ENCODE results near the gene NUP98.
A peak's percentile ranks its signal among the peaks of the same experiment; 100 is the strongest.
"Not testable (repeated sequence)": the region's sequence is repeated elsewhere in the genome, so short reads cannot be mapped to it uniquely, and the experiment has no call there.

Gene NUP98

DNA sequence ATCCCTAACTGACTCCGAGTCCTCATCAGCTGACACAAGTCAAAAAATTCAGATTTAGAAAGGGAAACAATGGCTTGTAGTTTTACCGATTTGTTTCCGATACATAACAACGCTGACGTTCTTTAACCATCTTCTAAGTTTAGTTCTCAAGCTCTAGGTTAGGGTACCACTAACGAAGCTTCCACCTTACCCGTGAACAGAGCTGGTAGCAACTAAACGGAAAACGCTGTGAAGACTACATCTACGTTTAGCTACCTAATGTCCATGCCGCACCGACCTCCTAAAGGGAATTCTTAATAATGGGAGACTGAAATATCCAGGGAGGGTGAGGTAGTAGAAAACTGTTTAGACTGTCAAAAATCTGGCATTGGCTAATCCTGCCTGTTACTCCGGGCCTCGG lies 1.0 kb downstream of the NUP98 start:
- no peak for DNase-seq

DNA sequence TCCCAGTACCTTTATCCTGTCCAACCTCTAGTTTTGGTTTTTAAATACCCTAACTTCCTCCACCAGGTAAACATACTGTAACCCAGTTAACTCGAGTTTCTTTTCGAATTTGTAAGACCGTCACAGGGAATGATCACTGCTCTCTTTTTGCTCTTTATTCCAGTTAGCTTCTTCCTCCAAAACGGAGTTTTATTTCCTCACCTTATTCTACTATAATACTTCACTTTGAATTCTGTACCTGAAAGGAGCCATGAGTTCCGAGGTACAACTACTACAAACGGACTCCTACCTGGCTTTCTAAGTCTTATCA lies 1.4 kb downstream of the NUP98 start:
- no peak for DNase-seq

DNA sequence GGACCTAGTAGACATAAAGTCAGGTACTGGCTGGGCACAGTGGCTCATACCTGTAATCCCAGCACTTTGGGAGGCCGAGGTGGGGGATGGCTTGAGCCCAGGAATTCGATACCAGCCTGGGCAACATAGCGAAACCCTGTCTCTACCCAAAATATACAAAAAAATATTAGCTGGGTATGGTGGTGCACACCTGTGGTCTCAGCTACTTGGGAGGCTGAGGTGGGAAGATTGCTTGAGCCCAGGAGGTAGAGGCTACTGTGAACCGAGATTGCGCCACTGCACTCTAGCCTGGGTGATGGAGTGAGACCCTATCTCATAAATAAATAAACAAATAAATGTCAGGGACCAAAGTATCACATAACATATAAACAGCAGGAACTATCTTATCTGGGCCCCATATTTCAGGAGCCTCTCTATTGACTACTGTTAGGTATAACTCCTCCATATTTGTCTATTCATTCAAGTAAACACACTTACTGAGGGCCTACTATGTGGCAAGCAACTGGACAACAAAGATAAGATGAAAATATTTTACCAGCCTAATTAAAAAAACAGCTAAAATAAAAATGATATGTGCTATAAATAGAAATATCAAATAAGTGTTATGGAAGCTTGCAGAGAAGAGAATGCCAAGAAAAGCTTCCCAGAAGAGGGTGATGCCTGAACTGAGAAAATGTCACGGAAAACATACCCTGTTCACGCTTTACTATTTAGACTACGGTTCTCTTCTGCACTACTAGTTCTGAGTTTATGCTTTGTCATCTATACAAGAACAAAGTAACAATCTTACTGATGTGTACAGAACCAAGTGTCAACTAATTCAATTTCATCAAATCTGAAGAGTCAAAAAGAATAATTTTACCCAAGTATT lies 2.0 kb downstream of the NUP98 start:
- DNase-seq: no peak

DNA sequence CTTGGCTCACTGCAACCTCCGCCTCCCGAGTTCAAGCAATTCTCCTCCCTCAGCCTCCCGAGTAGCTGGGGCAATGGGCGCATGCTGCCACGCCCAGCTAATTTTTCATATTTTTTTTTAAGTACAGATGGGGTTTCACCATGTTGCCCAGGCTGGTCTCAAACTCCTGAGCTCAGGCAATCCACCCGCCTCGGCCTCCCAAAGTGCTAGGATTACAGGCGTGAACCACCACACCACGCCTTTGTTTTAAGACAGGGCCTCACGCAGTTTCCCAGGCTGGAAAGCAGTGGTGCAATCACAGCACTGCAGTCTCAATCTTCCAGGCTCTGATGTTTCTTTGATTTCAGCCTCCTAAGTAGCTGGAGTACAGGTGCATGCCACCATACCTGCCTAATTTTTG lies 3.0 kb downstream of the NUP98 start:
- not testable (repeated sequence) for DNase-seq

DNA sequence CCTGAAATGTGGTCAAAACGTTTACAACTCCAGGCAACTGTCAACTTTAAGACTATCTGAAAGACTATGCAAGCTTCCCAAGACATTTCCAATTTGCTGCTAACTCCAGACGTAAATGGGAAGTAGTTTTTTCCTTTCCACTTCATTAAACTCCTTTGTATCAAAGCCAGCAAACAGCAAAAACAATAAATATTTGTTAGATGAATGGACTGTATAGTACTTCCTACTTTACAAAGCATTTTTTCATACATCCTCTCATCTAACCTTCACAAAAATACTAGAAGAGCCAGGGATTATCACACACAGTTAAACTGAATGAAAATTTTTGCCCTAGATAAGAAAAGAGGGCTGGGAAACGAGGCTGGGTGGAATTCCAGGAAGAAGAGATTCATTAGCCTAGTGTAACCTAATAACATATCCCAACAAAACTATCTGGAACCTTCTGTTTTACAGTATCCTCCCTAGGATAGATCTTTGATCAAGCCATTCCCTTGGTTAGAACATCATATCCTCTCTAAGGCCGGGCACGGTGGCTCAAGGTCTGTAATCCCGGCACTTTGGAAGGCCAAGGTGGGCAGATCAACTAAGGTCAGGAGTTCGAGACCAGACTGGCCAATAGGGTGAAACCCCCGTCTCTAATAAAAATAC lies 10.4 kb downstream of the NUP98 start:
- no peak for DNase-seq

DNA sequence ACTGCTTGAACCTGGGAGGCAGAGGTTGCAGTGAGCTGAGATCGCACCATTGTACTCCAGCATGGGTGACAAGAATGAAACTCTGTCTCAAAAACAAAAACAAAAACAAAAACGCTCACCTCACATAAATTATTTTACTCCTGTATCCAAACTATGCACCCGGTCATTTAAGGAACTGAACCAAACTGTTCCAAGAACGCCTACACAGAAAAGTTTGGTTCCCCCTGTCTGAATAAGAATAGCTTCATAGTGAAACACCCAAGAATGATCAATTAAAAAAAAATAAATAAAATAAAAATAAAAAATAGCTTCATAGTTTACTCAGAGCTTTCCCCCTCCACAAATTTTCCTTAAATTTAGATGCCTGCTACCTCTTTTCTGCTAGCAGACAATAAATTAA lies 13.7 kb downstream of the NUP98 start:
- no peak for DNase-seq

DNA sequence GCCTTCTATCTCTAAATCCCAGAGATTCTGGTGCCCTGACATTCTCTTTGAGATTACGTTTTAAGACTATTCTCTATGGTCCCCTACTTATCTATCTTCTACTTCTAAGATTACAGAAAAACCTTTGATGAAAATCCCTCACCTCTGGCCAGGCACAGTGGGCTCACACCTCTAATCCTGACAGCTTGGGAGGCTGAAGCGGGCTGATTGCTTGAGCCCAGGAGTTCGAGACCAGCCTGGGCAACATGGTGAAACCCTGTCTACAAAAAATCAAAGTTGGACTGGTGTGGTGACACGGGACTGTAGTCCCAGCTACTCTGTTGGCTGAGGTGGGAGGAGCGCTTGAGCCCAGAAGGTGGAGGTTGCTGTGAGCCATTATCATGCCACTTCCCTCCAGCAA lies 14.4 kb downstream of the NUP98 start:
- no peak for DNase-seq

DNA sequence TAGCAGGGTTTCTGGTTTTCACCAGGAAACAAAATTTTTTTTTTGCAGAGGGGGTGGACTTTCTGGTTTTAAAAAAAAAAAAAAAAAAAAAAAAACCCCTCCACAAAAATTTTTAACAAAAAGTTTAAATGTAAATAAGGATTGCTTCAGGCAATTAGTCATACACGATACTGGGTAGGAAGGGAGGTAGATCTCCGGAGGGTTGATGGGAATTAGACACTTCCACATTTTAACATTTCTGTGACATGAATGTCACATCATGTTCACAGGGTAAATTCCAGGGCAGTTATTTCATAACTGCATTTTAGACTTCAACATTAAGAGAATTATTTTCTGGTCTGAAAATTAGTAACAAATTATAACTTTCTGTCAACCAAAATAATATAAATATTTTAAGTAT lies 15.9 kb downstream of the NUP98 start:
- no peak for DNase-seq

DNA sequence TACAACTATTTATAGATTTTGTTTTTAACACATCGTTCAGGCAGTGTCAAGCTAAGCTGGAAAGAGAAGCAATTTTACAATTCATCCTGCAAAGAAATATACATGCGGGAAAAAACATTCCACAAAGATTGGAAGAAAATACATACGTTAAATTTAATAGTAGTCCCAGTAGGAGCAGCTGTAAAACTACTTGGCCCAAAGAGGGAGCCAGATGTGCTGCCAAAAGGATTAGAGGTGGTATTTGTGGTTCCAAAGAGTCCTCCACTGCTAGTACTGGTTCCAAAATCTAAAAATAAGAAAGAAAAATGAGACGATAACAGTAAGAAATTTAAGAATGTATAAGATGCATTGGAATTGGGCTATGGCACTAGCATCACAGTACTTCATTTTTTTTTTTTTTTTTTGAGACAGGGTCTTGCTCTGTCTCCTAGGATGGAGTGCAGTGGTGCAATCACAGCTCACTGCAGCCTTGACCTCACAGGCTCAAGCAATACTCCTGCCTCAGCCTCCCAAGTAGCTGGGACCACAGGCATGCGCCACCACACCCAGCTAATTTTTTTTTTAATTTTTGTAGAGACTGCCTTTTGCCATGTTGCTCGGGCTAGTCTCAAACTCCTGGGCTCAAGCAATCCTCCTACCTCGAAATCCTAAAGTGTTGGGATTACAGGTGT lies 21.5 kb downstream of the NUP98 start:
- no peak for DNase-seq

DNA sequence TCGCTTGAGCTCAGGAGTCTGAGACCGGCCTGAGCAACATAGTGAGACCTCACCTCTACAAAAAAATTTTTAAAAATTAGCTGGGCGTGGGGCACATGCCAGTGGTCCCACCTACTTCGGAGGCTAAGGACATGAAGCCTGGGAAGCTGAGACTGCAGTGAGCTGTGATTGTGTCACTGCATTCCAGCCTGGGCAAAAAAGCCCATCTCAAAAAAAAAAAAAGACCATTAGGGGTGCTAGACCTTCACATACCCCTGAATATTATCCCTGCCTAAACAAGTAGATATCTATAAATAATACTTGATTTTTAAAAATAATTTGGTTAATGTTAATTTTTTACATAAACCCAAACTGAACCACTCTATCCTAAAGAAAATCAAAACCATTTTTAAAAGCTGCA lies 24.2 kb downstream of the NUP98 start:
- no peak for DNase-seq

DNA sequence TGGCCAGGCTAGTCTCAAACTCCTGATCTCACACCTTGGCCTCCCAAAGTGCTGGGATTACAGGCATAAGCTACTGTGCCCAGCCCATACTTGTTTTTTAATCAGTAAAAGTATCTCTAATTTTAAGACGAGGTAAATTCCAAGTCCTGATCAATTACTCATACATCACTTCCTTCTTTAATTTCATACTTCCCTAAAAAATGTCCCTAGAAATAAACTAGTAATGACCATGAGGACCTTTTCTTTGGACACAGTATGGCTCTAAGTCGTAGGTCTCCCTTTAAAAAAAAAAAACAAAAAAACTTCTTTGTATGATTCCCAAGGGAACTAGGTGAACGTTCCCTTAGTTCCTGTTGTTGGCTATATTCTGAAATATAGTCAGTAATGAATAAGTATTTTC lies 29.8 kb downstream of the NUP98 start:
- no peak for DNase-seq

DNA sequence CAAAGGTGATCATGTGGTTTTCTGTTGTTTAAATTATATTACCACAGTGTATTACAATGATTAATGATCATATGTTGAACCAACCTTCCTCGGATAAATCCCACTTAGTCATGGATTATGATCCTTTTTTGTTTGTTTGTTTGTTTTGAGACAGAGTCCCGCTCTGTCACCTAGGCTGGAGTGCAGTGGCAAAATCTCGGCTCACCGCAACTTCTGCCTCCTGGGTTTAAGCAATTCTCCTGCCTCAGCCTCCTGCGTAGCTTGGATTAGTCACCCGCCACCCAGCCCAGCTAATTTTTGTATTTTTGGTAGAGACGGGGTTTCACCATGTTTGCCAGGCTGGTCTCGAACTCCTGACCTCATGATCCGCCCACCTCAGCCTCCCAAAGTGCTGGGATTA lies 30.5 kb downstream of the NUP98 start:
- DNase-seq: not testable (repeated sequence)

DNA sequence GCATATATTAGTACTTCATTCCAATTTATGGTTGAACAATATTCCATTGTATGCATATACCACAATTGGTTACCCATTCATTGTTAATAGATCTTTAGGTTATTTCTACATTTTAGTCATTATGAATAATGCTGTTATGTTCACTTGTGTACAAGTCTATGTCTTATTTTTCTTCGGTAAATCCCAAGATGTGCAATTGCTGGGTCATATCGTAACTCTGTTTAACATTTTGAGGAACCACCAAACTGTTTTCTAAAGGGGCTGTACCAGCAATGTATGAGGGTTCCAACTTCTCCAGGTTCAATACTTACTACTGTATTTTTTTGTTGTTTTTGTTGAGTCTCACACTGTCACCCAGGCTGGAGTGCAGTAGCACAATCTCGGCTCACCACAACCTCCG lies 33.1 kb downstream of the NUP98 start:
- DNase-seq: no peak

DNA sequence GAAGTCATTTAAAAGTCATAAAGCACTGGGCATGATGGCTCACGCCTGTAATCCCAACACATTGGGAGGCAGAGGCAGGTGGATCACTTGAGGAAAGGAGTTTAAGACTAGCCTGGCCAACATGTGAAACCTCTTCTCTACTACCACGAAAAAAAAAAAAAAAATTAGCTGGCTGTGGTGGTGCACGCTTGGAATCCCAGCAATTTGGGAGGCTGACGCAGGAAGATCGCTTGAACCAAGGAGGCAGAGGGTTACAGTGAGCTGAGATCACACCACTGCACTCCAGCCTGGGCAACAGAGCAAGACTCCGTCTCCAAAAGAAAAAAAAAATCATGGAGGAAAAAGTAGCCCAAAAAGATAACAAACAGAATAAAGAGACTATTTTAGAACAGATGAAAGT lies 42.2 kb downstream of the NUP98 start:
- DNase-seq: no peak

DNA sequence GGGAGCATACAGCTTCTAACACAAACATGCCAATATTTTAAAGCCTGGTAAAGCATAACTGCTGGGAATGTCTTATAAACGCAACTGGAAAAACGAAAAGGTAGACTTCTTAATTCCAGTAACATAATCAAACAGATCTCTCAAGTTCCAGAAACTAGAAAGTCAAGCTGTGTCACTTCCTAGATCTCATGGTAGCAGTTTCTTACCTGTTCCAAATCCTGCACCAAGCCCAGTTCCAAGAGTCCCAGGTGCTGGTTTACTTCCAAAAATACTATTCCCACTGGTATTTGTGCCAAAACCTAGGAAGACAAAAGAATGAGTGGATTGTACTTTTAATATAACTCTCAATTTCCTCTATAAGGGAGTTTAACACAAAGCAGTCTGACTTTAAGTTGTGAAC lies 44.2 kb downstream of the NUP98 start:
- DNase-seq: no peak

DNA sequence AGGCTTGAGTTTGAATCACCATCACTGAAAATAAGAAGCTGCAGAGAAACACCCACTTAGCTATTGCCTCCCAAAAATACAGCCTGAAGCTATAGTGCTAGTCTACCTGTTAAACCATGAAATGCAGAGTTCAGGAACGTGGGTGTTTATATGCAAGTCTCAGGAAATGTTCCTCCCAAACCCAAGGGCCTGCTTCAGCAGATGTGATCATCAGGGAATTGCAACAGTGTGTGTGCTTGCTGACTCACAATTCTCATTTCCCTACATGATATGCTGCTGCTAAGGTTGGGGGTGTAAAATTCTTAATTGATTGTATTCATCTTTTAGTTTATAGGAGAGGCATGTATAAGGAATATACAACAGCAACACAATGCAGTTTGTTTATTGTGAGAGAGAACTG lies 49.6 kb downstream of the NUP98 start:
- no peak for DNase-seq

DNA sequence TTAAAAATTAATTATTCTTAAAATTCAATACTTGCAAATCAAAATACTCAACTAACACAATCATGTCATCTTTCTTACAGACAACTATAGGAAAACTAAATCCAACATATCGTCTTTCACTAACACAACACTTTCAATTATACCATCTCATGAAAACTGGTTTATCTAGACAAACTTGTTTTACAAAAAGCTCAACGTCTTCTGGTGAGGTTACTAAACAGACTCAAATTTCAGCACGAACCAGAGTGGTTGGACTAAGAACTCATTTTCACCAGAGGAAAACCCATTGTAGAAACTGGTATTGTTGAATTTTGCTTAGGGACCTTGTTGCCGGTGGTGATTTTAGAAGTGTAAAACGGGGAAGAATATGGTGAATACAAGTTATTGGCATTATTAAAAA lies 52.2 kb downstream of the NUP98 start:
- DNase-seq: peak; percentile 53

DNA sequence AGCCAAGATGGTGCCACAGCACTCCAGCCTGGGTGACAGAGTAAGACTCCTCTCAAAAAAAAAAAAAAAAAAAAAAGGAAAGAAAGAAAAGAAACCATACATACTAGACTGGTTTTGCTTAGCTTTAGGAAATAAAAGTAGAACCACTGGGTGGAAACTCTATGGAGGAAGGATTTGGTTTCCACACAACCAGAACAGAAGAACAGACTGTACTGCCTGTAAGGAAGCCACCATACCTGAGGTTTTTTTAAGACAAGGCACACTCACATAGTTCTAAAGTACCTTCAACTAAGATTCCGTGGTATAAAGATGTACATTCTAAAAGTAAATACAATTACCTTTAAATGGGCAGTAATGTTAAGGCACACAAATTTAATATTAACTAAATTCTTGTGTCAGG lies 58.6 kb downstream of the NUP98 start:
- no peak for DNase-seq

DNA sequence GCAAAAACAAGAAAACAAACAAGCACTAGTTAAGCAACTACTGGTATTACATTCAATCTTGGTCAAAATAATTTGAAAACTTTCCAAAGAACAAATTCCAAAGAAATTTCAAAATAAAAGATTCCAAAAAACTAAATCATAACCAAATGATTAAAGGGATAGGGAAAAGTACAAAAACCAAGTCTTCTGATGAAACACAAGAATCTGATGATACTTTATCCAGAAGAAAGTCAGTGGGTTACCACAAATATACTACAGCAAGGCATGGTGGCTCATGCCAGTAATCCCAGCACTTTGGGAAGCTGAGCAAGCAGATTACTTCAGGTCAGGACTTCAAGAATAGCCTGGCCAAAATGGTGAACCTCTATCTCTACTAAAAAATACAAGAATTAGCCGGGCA lies 59.1 kb downstream of the NUP98 start:
- DNase-seq: no peak

DNA sequence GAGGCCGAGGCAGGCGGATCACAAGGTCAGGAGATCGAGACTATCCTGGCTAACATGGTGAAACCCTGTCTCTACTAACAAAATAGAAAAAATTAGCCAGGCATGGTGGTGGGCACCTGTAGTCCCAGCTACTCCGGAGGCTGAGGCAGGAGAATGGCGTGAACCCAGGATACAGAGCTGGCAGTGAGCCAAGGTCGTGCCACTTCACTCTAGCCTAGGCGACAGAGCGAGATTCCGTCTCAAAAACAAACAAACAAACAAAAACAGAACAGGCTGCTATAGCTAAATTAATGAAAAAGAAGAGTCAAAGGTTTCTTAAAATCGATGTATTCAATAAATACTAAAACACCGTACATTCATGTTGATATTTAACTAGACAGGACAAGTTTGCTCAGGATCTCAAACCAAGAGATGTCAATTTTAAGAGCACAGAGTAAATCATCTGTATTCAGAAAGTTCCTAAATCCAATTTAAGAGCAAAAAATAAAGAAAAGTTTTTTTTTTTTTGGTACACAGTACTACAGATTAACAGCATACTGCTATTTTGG lies 59.9 kb downstream of the NUP98 start:
- DNase-seq: no peak

DNA sequence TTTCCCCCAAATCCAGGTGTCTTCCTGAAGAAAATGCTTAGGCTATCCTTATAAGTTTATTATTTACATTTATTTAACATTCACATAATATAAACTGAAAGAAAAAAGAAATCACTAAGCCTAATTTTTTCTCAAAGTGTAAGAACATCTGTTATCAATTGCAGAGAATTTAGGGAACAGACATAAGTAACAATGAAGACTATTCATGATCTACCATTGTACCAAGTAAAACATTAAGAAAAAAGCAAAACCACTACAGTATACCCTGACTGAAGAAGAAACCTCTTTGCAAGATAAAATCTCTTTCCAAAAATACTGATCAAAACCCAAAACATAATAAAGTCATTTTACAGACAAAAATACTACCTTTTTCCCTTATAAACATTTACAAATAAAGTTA lies 60.5 kb downstream of the NUP98 start:
- no peak for DNase-seq

DNA sequence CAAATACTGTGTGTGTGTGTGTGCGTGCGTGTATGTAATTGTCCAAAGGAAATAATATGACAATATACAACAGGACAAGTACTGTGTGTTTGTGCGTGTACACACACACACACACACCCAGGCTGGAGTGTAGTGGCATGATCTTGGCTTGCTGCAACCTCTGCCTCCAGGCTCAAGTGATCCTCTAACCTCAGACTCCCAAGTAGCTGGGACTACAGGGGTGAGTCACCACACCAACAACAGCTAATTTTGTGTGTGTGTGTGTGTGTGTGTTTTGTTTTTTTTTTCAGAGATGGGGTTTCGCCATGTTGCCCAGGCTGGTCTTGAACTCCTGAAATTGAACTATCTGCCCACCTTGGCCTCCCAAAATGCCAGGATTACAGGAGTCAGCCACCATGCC lies 61.5 kb downstream of the NUP98 start:
- DNase-seq: no peak

DNA sequence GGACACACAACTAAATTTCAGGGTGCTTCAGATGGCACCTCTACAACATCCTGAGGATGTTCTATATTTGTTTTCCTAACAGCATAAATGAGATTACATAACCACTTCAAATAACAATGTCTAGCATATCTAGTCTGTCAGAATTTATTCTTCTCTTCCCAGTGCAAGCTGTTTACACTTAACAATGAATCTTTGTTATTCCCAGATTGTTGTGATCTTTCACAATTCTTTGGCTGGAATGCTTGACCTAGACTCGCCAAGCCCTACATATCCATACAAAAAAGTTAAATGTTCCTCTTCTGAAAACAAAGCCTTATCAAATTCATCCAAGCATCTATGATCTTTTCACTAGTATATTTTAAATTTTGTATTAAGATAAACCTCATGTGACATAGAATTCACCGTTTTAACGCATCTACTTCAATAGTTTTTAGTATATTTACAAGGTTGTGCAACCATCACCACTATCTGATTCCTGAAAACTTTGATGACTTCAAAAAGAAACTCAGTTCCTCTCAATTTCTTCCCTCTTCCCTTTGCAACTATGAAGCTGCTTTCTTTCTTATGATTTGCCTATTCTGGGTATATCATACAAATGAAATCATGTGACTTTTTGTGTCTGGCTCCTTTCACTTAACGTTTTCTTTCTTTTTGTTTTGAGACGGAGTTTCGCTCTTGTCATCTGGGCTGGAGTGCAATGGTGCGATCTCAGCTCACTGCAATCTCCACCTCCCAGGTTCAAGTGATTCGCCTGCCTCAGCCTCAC lies 64.5 kb downstream of the NUP98 start:
- DNase-seq: no peak
